Skin epidermis (tissue), 12 donors: ENCODE measurements around the gene ISYNA1.
A peak's percentile ranks its signal among the peaks of the same experiment; 100 is the strongest.

ENCODE experiments used
- H3K27ac ChIP-seq, 21 experiments: fragments of 200-600 bp; sonication (generic) in 11 of 21; one replicate each; pipeline ENCODE4 v1.5.0; 2020; ENCODE audit warnings: mild to moderate bottlenecking in 3 of 21, inconsistent platforms in 2 of 21, moderate library complexity in 2 of 21
- H3K4me3 ChIP-seq, 7 experiments: fragments of 200-600 bp; sonication (generic) in 2 of 7; one replicate each; pipeline ENCODE4 v1.5.0; 2020; ENCODE audit warnings: inconsistent platforms in 2 of 7, mild to moderate bottlenecking in 2 of 7, moderate library complexity in 1 of 7

Gene ISYNA1

DNA sequence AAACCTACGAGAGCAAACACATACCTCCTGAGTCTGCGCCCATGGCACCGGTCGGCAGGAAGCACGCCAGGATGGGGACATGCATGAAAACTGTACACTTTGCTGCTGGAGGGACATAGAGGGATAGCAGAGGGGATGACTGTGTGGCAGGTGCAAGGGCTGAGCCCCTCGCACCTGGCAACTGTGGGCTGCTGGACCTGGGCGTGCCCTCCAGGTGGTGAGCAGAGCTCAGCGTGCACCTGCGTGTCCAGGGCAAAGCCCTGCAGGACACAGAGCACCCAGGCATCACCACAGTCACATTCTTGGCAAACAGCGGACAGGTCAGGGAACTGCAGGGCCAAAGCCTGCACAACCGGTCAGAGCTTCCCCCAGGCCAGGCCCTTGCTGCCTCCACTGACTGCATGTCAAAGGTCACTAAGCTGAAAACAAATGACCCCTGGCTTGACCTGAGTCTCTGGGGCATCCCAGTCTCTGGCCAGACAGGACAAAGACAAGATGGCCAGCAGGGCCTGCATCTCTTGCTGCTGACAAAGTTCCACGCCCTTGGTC lies 9.0 kb upstream of the ISYNA1 start:
- H3K4me3 ChIP-seq = no peak overlapping the region
- no peak overlapping the region for H3K27ac ChIP-seq

DNA sequence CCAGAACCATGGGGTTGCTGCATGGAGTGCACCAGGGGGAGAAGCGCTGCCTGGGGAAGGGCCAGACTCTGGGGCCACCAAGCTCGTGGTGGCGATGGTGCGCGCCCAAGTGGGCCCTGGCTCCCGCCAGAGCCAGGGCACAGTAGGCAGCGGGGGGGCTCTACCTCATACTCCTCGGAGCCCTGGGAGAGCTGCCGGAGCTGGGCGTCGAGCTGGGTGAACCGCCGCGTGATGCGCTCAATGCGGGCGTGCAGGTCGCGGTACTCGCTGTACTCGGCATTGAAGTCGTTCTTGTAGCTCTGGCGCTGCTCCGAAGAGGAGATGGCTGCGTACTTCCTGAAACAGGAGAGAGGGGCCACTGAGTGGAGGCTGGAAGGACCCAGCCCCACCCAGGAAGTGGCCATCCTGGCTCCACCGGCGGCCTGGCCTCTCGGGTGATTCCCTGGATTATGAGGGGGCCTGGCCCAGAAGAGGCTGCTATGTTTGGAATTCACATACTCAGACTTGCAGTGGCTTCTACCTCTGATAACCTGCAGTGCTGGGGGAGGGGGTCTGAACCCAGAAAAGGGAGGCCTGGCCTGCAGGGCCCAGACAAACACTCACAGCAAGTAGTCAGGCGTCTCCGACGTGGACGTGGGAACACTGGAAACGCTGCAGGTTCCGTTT lies 8.3 kb upstream of the ISYNA1 start:
- H3K4me3 ChIP-seq = no peak overlapping the region

DNA sequence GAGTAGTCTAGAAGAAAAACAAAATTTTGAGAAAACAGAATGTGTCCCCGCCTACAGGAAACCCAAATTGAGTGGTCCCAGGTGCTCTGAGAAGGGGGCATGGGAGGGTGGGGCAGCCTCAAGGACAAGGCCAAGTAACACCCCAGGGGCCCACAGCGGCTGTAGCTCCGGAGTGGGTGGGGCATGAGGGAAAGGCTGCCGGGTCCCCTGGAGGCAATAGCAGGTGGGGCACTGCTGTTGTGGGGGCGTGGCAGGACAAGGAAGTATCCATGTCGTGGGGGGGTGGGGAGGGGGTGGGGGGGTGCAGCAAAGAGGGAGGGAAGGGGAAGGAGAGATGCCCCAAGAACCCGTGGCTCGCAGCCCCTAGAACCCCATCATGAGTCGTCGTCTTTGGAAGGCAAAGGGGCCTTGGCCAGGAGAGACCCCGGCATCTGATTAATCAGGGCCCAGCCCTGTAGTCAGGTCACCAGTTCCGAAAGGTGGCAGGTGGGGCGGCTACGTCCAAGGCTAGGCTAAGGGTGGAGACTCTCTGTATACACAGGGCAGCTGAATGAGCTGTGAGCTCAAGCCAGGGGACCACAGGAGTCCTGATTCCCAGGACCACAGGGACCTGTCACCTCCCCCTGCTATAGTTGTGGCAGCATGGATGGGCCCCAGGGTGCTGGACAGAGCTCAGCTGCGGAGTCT lies 7.5 kb upstream of the ISYNA1 start:
- Histone ChIP-seq H3K4me3 (no peak overlapping the region), H3K27ac (no peak overlapping the region)

More for the DNA sequence above, 8.3 kb upstream of the ISYNA1 start:
- no peak overlapping the region for H3K27ac ChIP-seq

DNA sequence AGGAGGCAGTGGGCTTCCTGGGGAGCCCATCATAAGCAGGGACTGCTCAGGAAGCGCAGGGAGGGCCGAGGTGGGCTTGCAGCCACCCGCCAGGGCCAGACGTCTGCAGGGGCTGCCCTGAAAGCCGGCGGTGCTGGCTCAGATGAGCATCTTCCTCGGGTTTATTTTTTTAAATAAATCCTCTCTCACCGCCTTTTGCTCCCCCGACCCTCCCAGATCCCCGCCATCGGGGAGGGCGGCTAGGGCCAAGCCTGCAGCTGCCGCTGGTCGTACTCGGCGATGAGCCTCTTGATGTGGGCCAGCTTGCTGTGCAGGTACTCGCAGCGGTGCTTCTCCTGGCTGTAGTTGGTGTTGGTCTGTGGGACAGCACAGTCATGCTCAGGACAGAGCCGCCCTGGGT lies 6.6 kb upstream of the ISYNA1 start:
- no peak overlapping the region for H3K27ac ChIP-seq
- no peak overlapping the region for H3K4me3 ChIP-seq

DNA sequence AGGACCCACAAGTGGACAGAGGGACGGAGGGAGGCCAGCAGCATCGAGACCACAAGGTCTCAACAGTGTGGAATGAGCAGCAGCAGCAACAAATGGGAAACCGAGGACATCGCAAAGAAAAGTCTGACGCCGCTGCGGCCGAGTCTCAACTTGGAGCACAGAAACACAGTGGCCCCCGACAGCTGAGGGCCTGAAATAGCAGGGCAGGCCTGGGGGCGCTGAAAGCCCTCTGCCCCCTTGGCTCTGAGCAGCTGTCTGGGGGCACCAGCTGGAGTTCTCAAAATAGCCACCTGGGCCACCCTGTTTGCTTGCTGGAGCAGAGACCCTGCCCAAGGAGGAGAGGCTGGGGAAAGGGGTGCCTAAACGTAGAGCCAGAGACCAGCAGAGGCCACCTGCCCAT lies 5.9 kb upstream of the ISYNA1 start:
- no peak overlapping the region for H3K4me3 ChIP-seq
- no peak overlapping the region for H3K27ac ChIP-seq

DNA sequence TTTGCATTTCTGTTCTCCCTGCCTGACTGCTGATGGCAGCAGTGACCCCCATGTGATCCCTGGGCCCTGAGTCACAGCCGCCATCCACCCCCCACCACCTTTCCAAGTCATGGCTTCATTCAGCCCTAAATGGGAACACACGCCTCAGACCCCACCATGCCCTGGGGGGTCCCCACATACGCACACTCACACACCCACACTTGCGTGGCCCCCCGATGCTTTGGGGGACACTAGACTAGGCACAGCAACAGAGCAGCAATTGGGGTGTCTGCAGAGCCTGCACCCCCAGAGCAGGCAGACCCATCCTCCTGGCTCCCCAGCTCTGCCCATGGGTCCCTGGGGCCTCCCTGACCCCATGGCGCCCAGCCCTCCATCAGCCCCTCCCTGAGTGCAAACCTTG lies 5.5 kb upstream of the ISYNA1 start:
- Histone ChIP-seq H3K4me3 (no peak overlapping the region), H3K27ac (peak overlapping the region in 2 of 21 experiments; percentile 1 to 25)

DNA sequence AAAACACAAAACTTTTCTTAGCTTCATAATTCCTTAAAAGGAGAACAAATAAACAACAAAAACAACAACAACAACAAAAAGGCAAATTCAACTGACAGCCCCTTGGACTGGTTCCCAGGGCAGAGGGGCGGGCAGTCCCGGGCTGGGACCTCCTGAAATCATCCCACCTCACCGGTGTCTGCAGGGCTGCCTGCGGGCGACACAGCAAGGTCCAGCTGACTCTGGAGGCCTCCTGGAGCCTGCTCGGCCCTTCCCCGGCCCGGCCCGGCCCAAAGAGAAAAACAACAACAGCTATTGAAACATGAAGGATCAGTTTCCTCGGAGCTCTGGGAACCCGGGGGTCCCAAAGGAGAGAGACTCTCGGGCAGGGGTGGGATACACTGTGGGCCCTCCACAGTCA lies 5.0 kb upstream of the ISYNA1 start:
- no peak overlapping the region for H3K4me3 ChIP-seq
- H3K27ac ChIP-seq = peak overlapping the region in 2 of 21 experiments; percentile 1 to 25

DNA sequence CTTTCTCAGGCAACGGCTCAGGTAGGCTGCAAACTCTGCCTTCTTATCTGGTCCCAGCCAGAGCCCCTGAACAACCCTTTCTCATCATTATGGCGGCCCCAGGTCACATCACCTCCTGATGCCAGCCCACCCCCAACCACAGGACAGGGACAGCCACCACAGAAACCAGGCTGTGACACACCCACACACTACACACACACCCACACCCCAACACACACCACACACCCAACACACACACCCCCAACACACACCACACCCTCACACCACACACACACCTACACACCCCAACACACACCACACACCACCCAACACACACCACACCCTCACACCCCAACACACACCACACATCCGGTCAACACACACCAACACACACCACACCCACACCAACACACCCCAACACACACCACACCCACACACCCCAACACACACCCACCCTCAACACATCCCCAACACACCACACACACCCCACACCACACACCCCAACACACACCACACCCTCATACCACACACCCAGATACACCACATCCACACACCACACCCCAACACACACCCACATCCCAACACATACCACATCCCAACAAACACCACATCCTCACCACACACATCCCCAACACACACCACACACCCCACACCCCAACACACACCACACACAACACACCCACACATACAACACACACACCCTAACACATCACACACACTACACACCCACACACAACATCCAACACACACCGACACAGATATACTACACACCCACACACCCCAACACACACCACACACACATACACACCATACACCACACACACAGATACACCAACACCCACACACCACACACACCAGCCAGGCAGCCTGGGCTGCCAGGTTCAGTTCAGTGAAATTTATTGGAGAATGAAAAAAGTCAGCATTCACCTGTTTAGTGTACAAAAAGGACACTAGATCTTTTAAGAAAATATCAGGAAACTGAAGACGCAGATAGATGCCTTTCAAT lies 4.2 kb upstream of the ISYNA1 start:
- Histone ChIP-seq H3K4me3 (no peak overlapping the region), H3K27ac (peak overlapping the region in 4 of 21 experiments; percentile 1 to 20 (median 13))

DNA sequence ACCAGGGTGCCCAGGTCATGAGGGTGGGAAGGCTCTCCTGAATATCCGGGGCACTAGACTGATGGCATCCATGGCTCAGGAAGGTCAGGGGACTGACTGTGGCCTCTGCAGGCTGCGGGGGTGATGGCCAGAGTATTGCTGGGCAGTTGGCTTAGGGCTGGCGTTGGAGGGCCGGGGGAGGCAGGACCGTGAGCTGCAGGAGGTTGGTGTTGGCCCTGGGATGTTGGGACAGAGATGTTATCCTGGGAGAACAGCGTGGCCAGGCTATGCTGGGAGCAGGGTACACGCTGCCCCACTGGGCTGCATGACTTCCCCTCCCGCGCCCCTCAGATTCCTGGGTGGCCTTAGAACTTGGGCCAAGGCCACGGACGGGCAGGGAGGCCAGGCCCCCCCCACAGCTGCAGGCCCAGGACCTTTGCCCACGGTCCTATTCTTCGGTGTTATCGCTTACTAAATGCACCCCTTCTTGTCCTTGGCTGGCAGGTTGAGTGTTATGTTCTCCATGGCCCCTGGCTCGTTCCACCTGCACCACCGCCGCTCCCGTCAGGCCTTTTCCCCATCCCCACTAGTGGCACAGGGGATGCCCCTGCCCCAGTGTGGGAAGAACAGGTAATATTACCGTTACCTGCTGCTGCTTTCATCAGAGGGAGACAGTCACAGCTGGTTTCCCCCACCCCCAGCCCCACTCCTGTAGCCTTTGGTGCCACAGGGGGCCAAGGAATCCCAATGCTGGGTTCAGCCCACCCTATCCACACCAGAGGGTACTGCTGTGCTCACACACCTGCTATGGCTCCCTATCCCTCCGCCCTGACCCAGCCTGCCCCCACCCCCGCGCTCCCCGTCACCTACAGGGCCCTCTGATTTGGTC lies 3.2 kb upstream of the ISYNA1 start:
- peak overlapping the region in 2 of 21 experiments; percentile 7 to 19 for H3K27ac ChIP-seq

DNA sequence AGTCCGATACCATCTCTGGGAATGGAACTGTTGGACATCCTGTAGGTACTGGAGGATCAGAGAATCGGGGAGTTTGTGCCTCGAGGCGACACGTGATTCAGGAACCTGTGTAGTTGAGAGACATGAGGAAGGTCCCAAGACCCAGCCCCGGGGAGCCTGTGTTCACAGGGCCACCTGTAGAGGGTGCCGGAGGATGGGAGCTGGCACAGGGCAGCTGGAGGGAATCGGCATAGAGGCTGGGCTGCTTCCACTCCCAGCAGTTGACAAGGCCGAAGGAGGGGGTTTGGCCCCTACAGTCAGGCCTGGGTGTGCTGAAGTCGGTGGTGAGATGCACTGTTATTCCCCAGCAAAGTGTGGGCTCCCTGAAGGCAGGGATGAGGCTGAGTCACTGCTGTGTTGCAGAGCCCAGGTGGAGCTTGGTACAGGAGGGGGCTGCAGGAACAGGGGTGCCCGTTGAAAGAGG lies 2.5 kb upstream of the ISYNA1 start:
- Histone ChIP-seq H3K4me3 (no peak overlapping the region), H3K27ac (no peak overlapping the region)

More for the DNA sequence above, 3.2 kb upstream of the ISYNA1 start:
- no peak overlapping the region for H3K4me3 ChIP-seq

DNA sequence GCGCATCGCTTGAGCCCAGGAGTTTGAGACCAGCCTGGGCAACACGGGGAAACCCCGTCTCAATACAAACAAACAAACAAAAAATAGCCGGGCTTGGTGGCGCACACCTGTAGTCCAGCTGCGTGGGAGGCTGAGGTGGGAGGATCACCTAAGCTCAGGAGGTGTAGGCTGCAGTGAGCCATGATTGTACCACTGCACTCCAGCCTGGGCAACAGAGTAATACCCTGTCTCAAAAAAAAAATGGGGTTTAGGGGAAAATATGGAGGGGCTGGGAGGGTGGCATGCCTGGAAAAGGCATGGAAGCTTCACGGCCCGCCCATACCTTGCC lies 1.9 kb upstream of the ISYNA1 start:
- Histone ChIP-seq H3K27ac (no peak overlapping the region), H3K4me3 (no peak overlapping the region)

DNA sequence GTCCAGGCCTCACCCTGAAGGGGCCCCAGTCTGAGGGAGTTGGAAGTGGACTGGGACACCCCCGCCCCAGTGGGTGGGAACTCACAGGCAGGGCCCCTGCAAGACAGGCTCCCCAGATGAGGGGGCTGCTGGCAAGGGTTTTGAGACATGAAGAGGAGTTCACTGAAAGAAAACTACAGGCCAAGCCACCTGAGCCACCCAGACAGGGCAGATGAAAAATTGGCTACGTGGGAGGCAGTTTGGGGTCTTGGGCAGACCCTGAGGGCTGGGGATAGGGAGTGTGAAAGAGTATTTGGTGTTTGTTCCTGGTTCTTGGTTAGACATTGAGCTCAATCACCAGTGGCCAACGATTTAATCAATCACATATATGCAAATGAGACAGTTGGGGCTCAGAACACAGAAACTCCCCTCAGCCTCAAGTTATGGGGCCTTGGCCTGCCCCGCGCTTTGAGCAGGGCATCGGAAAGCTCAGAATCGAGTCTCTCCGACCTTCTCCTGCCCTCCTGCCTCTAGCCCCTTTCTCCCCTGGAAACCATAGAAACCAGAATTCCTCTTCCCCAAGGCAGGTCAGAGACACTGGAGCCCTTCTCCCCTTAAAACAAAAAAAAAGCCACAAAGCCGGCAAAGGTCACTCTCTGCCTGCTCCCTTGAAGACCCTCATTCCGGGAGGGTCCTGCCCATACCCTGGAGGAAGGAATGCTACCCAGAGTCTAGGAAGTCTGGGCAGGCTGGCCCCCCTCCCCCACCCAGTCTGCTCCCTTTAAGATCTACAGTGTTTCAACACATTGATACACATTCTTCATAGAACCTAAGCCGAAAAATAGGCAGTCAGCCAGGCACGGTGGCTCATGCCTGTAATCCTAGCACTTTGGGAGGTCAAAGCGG lies 1.3 kb upstream of the ISYNA1 start:
- H3K4me3 ChIP-seq = no peak overlapping the region
- peak overlapping the region in 3 of 21 experiments; percentile 17 to 76 (median 29) for H3K27ac ChIP-seq

DNA sequence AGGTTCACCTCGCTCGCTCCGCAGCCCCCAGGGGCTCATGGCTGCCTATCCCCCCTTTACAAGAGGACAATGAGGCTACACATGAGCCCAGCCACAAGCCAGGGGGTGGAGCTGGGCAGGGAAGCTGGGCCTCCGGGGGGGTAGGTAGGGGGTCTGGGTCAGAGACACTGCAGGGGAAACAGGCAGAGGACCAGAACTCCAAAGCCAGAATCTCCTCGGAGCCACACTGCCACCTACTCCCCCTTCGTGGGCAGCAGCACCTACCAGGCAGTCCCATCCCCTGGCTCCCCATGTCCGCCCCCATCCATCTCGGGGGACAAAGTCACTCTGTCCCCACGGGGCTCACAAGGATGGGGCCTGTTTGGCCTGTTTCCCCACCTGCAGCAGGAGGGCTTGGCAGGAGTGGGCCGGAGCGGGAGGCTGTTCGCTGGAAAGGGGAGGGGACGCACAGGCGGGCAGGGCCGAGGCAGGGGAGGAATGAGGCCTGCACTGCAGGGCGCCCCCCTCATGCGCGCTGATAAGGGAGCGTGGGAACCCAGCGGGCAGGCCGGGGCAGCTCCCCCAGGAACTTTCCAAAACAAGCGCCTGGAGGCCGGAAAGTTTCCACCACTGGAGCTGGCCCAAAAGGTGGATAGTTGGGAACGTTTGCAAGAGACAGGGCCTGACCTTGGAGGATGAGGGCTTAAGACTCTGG lies 545 bp upstream of the ISYNA1 start:
- peak overlapping the region in 14 of 21 experiments; percentile 1 to 76 (median 46) for H3K27ac ChIP-seq
- H3K4me3 ChIP-seq = peak overlapping the region; percentile 35 to 58 (median 43)

DNA sequence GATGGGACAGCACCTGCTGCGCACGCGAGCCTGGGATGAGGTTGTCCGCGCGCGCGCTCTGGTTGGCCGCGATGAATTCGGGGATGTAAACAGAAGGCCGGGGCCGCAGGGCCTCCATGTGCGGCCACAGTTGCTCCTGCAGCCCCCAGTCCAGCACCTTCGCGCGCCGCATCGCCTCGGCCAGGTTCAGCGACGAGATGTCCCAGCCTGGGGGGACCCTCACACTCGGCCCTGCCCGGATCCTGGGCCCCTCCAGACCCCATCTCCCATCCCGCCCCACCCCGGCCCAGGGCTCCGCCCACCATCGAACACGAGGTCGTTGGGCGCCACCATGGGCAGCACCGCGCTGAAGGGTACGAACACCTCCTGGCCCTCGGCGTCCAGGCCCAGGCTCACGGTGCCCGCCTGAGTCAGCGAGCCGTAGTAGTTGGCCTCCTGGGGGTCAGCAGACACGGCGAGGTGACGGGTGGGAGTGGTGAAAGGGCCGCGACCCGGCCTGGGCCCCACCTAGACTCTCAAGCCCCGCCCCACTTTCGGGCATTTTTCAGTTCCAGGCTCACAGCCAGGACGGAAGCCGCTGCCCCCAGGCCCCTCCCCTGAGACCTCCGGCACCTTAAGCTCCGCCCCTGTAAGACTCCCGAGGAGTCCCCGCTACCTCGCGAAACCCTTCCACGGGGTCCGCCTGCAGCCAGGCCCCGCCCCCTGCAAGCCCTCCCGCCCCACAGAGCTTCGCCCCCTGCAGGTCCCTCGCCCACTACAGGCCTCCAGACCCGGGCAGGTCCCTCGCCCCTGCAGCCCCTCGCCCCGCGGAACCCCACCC lies 1.1 kb downstream of the ISYNA1 start:
- Histone ChIP-seq H3K27ac (peak overlapping the region in 5 of 21 experiments; percentile 41 to 76 (median 57)), H3K4me3 (peak overlapping the region; percentile 35 to 58 (median 43))

DNA sequence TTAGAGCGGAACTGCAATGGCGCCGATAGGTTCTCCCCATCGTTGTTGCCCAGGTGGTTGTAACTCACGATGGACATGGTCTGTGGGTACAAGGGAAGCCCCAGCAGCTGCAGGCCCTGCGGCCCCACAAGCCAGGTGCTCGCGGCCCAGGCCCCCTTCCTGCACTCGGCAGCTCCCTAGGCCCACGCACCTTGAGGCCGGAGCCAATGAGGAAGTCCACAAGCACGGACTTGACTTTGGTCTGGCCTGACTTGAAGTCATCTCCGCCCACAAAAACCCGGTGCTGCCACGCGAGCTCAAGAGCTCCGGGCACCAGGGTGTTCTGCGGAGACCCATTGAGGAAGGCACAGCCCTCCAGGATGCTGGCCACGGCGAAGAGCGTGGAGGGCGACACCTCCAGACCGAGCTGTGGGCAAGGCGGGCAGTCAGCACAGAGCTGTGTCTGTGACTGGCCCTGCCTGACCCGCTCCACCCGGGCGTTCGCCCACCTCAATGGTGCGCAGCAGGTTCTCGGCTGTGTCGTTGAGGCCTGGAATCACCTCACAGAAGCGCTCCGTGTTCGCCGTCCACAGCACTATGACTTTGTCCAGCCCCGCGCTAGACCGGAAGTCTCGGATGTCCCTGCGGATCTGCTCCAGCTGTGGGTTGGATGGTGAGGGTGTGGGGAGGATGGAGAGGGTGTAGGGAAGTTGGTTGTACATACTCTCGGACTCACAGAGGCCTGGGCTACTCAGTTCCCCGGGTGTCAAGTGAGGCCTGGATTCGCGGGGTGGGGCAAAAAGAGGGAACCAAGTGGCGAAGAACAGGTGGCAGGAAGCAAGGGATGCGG lies 1.9 kb downstream of the ISYNA1 start:
- Histone ChIP-seq H3K4me3 (peak overlapping the region in 1 of 7 experiments; percentile 38), H3K27ac (no peak overlapping the region)
